Measurements from ENCODE around the gene FOXD3. TPM values are rescaled to one million over a fixed set of nuclear protein-coding genes. Genes with fewer than 3 reads are reported as not detected.

The FOXD3 gene
- total RNA-seq (ENCODE audit: unreplicated experiment), result 0.39 TPM
- long read RNA-seq, result 0 reads

DNA sequence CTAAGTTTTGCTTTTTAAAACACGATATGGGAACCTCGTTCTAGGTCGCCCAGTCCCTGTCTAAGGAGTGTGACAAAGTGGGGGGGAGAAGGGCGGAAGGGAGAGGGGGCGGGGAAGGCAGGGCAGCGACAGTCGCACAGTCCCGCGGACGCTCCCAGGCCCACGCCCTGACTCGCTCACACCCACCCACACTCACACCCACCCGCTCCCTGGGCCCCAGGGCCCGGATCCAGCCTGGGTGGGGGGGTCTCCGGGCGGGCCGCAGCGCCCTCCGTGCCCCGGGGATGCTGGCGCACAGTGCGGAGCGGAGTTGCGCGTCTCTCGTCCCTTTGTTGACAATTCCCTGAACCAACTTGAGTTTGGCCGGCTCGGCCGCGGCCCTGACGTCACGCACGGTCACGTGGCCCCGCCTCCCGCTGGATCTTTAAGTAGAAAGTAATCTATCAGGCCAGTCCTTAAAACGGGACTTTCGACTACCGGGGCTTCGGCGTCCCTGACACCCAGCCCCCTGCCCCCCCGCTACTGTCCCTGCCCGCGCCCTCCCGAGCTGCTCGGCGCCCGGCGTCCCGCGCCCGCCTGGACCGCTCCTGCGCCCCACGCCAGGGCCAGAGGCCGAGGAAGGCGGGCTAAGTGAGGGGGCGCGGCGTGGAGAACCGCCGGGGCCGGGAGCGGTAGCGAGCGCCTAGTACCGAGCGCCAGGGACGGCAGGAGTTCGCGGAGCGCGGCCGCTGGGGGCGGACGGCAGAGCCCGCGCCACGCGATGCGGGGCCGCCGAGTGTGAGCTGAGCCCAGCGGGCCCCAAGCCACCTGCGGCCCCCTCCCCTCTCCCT is at the start of gene FOXD3:
Gene FOXD3 (plus strand): TSS at position 454 of the 830 bp plus-strand sequence. CDS start 492 bp downstream, outside the sequence.
- Mint-ChIP-seq H3K4me3 (ENCODE audit: unreplicated experiment) (peak within 1 kb of the TSS; percentile 89), H3K4me1 (ENCODE audit: low read depth, unreplicated experiment) (peaks cover 18% of the 10 kb centered on the region), H3K27me3 (ENCODE audit: unreplicated experiment) (peaks cover 39% of the 10 kb centered on the region), H3K9me3 (ENCODE audit: unreplicated experiment) (peaks cover 10% of the 10 kb centered on the region), H3K27ac (ENCODE audit: unreplicated experiment) (peak within 1 kb of the TSS; percentile 80), H3K36me3 (ENCODE audit: unreplicated experiment) (peaks cover 4% of the 10 kb centered on the region)
- TF ChIP-seq, protein P1, sequence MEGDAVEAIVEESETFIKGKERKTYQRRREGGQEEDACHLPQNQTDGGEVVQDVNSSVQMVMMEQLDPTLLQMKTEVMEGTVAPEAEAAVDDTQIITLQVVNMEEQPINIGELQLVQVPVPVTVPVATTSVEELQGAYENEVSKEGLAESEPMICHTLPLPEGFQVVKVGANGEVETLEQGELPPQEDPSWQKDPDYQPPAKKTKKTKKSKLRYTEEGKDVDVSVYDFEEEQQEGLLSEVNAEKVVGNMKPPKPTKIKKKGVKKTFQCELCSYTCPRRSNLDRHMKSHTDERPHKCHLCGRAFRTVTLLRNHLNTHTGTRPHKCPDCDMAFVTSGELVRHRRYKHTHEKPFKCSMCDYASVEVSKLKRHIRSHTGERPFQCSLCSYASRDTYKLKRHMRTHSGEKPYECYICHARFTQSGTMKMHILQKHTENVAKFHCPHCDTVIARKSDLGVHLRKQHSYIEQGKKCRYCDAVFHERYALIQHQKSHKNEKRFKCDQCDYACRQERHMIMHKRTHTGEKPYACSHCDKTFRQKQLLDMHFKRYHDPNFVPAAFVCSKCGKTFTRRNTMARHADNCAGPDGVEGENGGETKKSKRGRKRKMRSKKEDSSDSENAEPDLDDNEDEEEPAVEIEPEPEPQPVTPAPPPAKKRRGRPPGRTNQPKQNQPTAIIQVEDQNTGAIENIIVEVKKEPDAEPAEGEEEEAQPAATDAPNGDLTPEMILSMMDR (IDR thresholded peaks at IDR 0.05; ENCODE audit: partially characterized antibody, unreplicated experiment), result no peak
- DNase-seq, result peak; percentile 79

DNA sequence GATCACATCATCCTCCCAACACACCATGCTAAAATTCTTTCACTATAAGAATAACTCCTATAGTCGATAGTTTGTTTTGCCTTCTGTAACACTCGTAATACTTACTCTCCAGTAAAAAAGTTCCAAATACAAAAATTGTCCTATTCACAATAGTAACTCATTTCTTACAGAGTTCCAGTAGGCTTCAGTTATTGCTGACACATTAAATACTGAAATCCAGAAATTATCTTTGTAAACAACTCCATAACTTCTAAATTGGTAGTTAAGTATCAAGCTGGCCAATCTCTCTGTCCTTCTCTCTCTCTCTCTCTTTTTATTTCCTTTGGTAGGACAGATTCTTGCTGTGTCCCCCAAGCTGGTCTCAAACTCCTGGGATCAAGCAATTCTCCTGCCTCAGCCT is 49.6 kb upstream of the FOXD3 start:
- Mint-ChIP-seq H3K4me3 (ENCODE audit: unreplicated experiment) (no peak overlapping the region), H3K9me3 (ENCODE audit: unreplicated experiment) (no peaks in the 10 kb centered on the region), H3K27me3 (ENCODE audit: unreplicated experiment) (no peaks in the 10 kb centered on the region), H3K36me3 (ENCODE audit: unreplicated experiment) (no peaks in the 10 kb centered on the region), H3K4me1 (ENCODE audit: low read depth, unreplicated experiment) (peaks cover 6% of the 10 kb centered on the region), H3K27ac (ENCODE audit: unreplicated experiment) (no peak overlapping the region)
- TF ChIP-seq, protein P1 (IDR thresholded peaks at IDR 0.05; ENCODE audit: partially characterized antibody, unreplicated experiment), result no peak
- no peak for DNase-seq

DNA sequence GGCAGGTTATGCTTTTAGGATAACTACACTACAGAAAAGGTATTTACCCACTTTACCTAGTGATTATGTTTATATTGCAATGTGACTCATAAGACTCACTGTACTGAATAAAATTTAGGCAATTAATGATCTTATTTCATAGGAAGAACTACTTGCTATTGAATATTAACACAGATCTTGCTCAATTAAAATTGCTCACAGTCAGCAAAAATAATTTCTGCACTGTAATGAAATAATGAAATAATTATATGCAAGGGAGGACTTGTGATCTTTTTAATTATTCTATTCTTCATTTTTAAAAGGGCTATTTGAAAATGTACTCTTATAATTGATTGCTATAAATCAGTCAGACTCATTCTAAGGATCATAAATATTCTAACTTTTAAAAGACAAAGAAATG is 48.0 kb upstream of the FOXD3 start:
- no peak for DNase-seq
- Mint-ChIP-seq H3K27me3 (ENCODE audit: unreplicated experiment) (no peaks in the 10 kb centered on the region), H3K4me3 (ENCODE audit: unreplicated experiment) (no peak overlapping the region), H3K9me3 (ENCODE audit: unreplicated experiment) (no peaks in the 10 kb centered on the region), H3K27ac (ENCODE audit: unreplicated experiment) (no peak overlapping the region), H3K4me1 (ENCODE audit: low read depth, unreplicated experiment) (peaks cover 6% of the 10 kb centered on the region), H3K36me3 (ENCODE audit: unreplicated experiment) (no peaks in the 10 kb centered on the region)
- TF ChIP-seq, protein P1 (IDR thresholded peaks at IDR 0.05; ENCODE audit: partially characterized antibody, unreplicated experiment), result no peak

DNA sequence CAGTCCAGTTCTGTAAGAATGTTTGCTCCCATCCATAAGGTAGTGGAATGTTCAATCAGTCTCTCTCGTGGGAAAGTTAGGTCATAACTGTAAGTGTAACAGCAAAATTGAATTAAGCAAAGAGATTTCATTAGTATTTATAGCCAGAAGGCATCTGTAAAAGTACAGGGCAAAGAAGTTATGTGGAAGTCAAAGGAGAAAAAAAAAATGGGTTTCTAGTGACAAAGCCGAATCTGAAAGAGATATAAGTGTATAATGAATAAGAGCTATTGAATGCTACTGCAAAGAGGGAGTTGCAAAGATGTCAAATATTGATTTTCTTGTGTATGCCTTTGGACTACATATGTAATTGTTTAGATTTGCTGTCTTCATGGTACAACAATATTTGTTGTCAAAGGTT is 47.4 kb upstream of the FOXD3 start:
- Mint-ChIP-seq H3K4me3 (ENCODE audit: unreplicated experiment) (no peak overlapping the region), H3K4me1 (ENCODE audit: low read depth, unreplicated experiment) (peaks cover 6% of the 10 kb centered on the region), H3K36me3 (ENCODE audit: unreplicated experiment) (no peaks in the 10 kb centered on the region), H3K27me3 (ENCODE audit: unreplicated experiment) (no peaks in the 10 kb centered on the region), H3K9me3 (ENCODE audit: unreplicated experiment) (no peaks in the 10 kb centered on the region), H3K27ac (ENCODE audit: unreplicated experiment) (no peak overlapping the region)
- DNase-seq, result no peak
- TF ChIP-seq, protein P1 (IDR thresholded peaks at IDR 0.05; ENCODE audit: partially characterized antibody, unreplicated experiment), result no peak

DNA sequence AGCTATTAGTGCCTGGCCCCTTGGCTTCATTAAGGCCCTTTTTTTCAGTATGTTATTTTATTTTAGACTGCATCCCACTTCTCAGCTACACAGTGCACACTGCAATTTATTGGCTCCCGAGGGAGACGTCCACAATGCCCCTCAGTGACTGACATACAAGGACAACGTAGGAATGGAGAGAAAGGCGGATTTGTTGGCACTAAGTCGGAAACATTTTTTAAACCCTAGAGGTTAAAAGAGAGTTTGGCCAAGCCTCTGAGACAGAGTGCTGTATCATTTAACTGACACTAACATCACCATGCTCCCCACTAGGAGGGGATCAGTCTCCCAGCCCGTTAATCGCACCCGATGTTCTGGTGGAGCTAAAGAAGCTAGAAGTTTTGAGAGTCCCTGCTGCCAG is 45.7 kb upstream of the FOXD3 start:
- H3K27me3 Mint-ChIP-seq (ENCODE audit: unreplicated experiment), result no peaks in the 10 kb centered on the region
- TF ChIP-seq, protein P1 (IDR thresholded peaks at IDR 0.05; ENCODE audit: partially characterized antibody, unreplicated experiment), result no peak
- H3K4me1 Mint-ChIP-seq (ENCODE audit: low read depth, unreplicated experiment), result peaks cover 6% of the 10 kb centered on the region
- H3K27ac Mint-ChIP-seq (ENCODE audit: unreplicated experiment), result no peak overlapping the region
- H3K9me3 Mint-ChIP-seq (ENCODE audit: unreplicated experiment), result no peaks in the 10 kb centered on the region
- H3K4me3 Mint-ChIP-seq (ENCODE audit: unreplicated experiment), result no peak overlapping the region
- DNase-seq, result peak; percentile 27
- no peaks in the 10 kb centered on the region for H3K36me3 Mint-ChIP-seq (ENCODE audit: unreplicated experiment)
